ENCODE results near the gene DCTPP1.

The DCTPP1 gene

GRCh38 chr16:30381291-30382041 lies 48.4 kb downstream of the DCTPP1 start:
- DNase-seq (ENCODE audit: low read depth, low spot score) = peak; percentile 63

- DNase-seq (ENCODE audit: low read depth, low spot score) = peak; percentile 65
Measured at GRCh38 chr16:30380803-30381208, 49.0 kb downstream of the DCTPP1 start.

- no peak for DNase-seq (ENCODE audit: low read depth, low spot score)
Measured at GRCh38 chr16:30380072-30380802, 49.6 kb downstream of the DCTPP1 start.

GRCh38 chr16:30379158-30379783 lies 50.6 kb downstream of the DCTPP1 start:
- DNase-seq (ENCODE audit: low read depth, low spot score) = no peak

GRCh38 chr16:30378236-30379157 lies 51.3 kb downstream of the DCTPP1 start:
- peak; percentile 99 for DNase-seq (ENCODE audit: low read depth, low spot score)

GRCh38 chr16:30377812-30378235 lies 52.0 kb downstream of the DCTPP1 start:
- DNase-seq (ENCODE audit: low read depth, low spot score) = peak; percentile 91

GRCh38 chr16:30377050-30377811 lies 52.6 kb downstream of the DCTPP1 start:
- peak; percentile 59 for DNase-seq (ENCODE audit: low read depth, low spot score)

- DNase-seq (ENCODE audit: low read depth, low spot score) = no peak
Measured at GRCh38 chr16:30376461-30376902, 53.3 kb downstream of the DCTPP1 start.

GRCh38 chr16:30375864-30376263 lies 54.0 kb downstream of the DCTPP1 start:
- peak; percentile 52 for DNase-seq (ENCODE audit: low read depth, low spot score)

- no peak for DNase-seq (ENCODE audit: low read depth, low spot score)
Measured at GRCh38 chr16:30374538-30374937, 55.3 kb downstream of the DCTPP1 start, which contains the start of gene MYL11. MYL11 (plus strand) TSS chr16:30374802; CDS start chr16:30374858, 56 bp downstream.
